ENCODE measurements around the gene PROX2.

PROX2 gene

GRCh38 chr14:74838166-74838565 is 37.8 kb downstream of the PROX2 start:
- DNase-seq (ENCODE audit: low read depth): no peak
- no peak for TF ChIP-seq CTCF (conservative IDR thresholded peaks at IDR 0.05; ENCODE audit: low read depth, low read length)
- H3K4me3 ChIP-seq (ENCODE audit: low read length): no peak overlapping the region

- TF ChIP-seq CTCF (conservative IDR thresholded peaks at IDR 0.05; ENCODE audit: low read depth, low read length): no peak
- no peak overlapping the region for H3K4me3 ChIP-seq (ENCODE audit: low read length)
- no peak for DNase-seq (ENCODE audit: low read depth)
Observed at GRCh38 chr14:74836251-74836960, 39.5 kb downstream of the PROX2 start.

DNA sequence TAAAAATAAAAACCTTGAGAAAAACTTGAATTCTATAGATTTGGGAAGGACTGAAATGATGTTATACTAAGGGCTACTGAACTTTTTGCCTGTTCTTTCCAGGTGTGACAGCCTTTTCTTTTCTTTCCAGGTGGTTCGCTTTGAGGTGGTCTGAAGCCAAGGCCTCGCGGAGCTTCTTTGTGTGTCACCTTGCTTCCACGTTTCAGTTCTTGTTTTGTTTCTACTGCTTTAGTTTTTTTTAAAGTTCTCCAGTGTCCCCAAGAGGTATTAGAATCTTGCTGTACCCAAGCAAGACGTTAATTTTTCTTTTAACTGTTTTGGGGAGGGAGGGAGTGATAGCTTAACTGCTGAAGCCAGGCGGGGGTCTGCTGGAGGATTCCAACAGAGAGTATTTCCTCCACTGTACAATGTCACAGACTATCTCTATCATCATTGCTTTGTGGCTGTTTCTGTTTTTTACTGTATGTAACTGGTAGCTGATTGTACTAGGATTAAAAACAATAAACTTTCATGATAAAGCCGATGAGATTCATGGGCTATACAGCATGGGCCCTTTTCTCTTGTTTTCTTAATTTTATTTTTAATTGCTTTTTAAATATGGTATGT is 40.2 kb downstream of the PROX2 start:
- no peak for DNase-seq (ENCODE audit: low read depth)
- H3K4me3 ChIP-seq (ENCODE audit: low read length): no peak overlapping the region
- no peak for TF ChIP-seq CTCF (conservative IDR thresholded peaks at IDR 0.05; ENCODE audit: low read depth, low read length)

- no peak for DNase-seq (ENCODE audit: low read depth)
- no peak overlapping the region for H3K4me3 ChIP-seq (ENCODE audit: low read length)
- no peak for TF ChIP-seq CTCF (conservative IDR thresholded peaks at IDR 0.05; ENCODE audit: low read depth, low read length)
Observed at GRCh38 chr14:74834692-74835392, 41.1 kb downstream of the PROX2 start.

- DNase-seq (ENCODE audit: low read depth): no peak
- no peak for TF ChIP-seq CTCF (conservative IDR thresholded peaks at IDR 0.05; ENCODE audit: low read depth, low read length)
- H3K4me3 ChIP-seq (ENCODE audit: low read length): no peak overlapping the region
Observed at GRCh38 chr14:74832849-74833248, 43.1 kb downstream of the PROX2 start.

GRCh38 chr14:74829251-74829650 is 46.7 kb downstream of the PROX2 start:
- no peak for DNase-seq (ENCODE audit: low read depth)
- TF ChIP-seq CTCF (conservative IDR thresholded peaks at IDR 0.05; ENCODE audit: low read depth, low read length): no peak
- H3K4me3 ChIP-seq (ENCODE audit: low read length): no peak overlapping the region

All from retinal pigment epithelial cell (primary cell).